PC-3 (cell line): ENCODE measurements around the gene NDUFA13. TPM values are rescaled to one million over a fixed set of nuclear protein-coding genes. Genes with fewer than 3 reads are reported as not detected.

ENCODE experiments used
- ATAC-seq: fragments of 200-7000 bp; cut with Tn5 transposase; 2 replicates; pipeline ENCODE4 v1.9.1; 2020; ENCODE audit warnings: mild to moderate bottlenecking, moderate library complexity
- BruUV-seq: library from RNA; stranded (reverse); fragments of 400-500 nt; replicated peaks from 2 replicates; lab custom pipeline; 2021; lab: Mats Ljungman, UMichigan
- CTCF ChIA-PET: fragments of 300-600 bp; sonication (Branson Sonifier 250); formaldehyde crosslinking; loops from one replicate; lab custom pipeline; 2022; ENCODE audit warnings: antibody characterized with exemption; lab: Charles Lee
- POLR2A ChIA-PET: fragments of 300-600 bp; sonication (Branson Sonifier 250); formaldehyde crosslinking; loops from one replicate; lab custom pipeline; 2022; ENCODE audit warnings: antibody characterized with exemption; ENCODE audit not compliant: unreplicated experiment; lab: Charles Lee
- DNase-seq: peaks from one replicate; pipeline ENCODE4 v3.0.0-alpha.2; 2015
- H2AFZ ChIP-seq: fragments of 300-600 bp; sonication (generic); 2 replicates; pipeline ENCODE4 v1.6.0; 2016; ENCODE audit warnings: antibody characterized with exemption, low read length
- H3F3A ChIP-seq: fragments of 300-600 bp; sonication (generic); one replicate; pipeline ENCODE4 v1.6.0; 2017; ENCODE audit warnings: antibody characterized with exemption, low read length, control low read depth, mild to moderate bottlenecking; ENCODE audit not compliant: unreplicated experiment
- H3K27ac ChIP-seq: fragments of 300-600 bp; sonication (generic); 2 replicates; pipeline ENCODE4 v1.5.1; 2016; ENCODE audit warnings: mild to moderate bottlenecking, low read length
- H3K27me3 ChIP-seq: fragments of 300-600 bp; sonication (generic); 2 replicates; pipeline ENCODE4 v1.6.1; 2016; ENCODE audit warnings: low read length, mixed read lengths
- H3K36me3 ChIP-seq: fragments of 300-600 bp; sonication (generic); 2 replicates; pipeline ENCODE4 v1.6.1; 2016; ENCODE audit warnings: low read depth, mixed run types, low read length, mixed read lengths
- H3K4me1 ChIP-seq: fragments of 300-600 bp; sonication (generic); 2 replicates; pipeline ENCODE4 v1.5.1; 2016; ENCODE audit warnings: low read length; ENCODE audit not compliant: insufficient read depth
- H3K4me2 ChIP-seq: fragments of 300-600 bp; sonication (generic); 2 replicates; pipeline ENCODE4 v1.6.0; 2016; ENCODE audit warnings: low read length
- H3K4me3 ChIP-seq: fragments of 300-600 bp; sonication (generic); 2 replicates; pipeline ENCODE4 v1.5.1; 2016; ENCODE audit warnings: mild to moderate bottlenecking, low read length, mixed read lengths
- H3K79me2 ChIP-seq: fragments of 300-600 bp; sonication (generic); 2 replicates; pipeline ENCODE4 v1.6.1; 2017; ENCODE audit warnings: low read length, mixed read lengths
- H3K9ac ChIP-seq: fragments of 300-600 bp; sonication (generic); 2 replicates; pipeline ENCODE4 v1.6.0; 2016; ENCODE audit warnings: mild to moderate bottlenecking, low read length
- H3K9me2 ChIP-seq: fragments of 300-600 bp; sonication (generic); replicated peaks from 2 replicates; pipeline ENCODE4 v1.6.1; 2016; ENCODE audit warnings: mixed run types, low read length, mixed read lengths
- H3K9me3 ChIP-seq: fragments of 300-600 bp; sonication (generic); 2 replicates; pipeline ENCODE4 v1.6.1; 2016; ENCODE audit warnings: low read length, mixed read lengths
- H4K20me1 ChIP-seq: fragments of 300-600 bp; sonication (generic); 2 replicates; pipeline ENCODE4 v1.6.1; 2016; ENCODE audit warnings: low read length, mixed read lengths
- EZH2 ChIP-seq: fragments of 300-600 bp; sonication (generic); IDR thresholded peaks from one replicate; pipeline ENCODE4 v1.6.1; 2017; ENCODE audit warnings: antibody characterized with exemption, mild to moderate bottlenecking, low read length; ENCODE audit not compliant: unreplicated experiment
- EZH2phosphoT487 ChIP-seq: fragments of 300-600 bp; sonication (generic); IDR thresholded peaks from 2 replicates; pipeline ENCODE4 v1.6.1; 2018; ENCODE audit warnings: mild to moderate bottlenecking, antibody characterized with exemption, low read length, borderline replicate concordance
- intact Hi-C: fragments of 100-400 bp; cut with micrococcal nuclease; formaldehyde crosslinking; loops from 2 replicates; pipeline ENCODE4 v1.9.0; 2023
- total RNA-seq: library from RNA; depleted of rRNA; stranded (reverse); fragments of >200 nt; gene quantifications from 2 replicates; pipeline ENCODE4 v1.2.3, GENCODE V29; 2014
- TF ChIP-seq, protein P1 (sequence below): fragments of 300-600 bp; sonication (generic); conservative IDR thresholded peaks from 2 replicates; pipeline ENCODE4 v1.5.1; 2017; ENCODE audit warnings: antibody characterized with exemption, low read depth, mild to moderate bottlenecking, low read length

Gene NDUFA13
- total RNA-seq, 1 experiment from 2014 or later, result 481 TPM

DNA sequence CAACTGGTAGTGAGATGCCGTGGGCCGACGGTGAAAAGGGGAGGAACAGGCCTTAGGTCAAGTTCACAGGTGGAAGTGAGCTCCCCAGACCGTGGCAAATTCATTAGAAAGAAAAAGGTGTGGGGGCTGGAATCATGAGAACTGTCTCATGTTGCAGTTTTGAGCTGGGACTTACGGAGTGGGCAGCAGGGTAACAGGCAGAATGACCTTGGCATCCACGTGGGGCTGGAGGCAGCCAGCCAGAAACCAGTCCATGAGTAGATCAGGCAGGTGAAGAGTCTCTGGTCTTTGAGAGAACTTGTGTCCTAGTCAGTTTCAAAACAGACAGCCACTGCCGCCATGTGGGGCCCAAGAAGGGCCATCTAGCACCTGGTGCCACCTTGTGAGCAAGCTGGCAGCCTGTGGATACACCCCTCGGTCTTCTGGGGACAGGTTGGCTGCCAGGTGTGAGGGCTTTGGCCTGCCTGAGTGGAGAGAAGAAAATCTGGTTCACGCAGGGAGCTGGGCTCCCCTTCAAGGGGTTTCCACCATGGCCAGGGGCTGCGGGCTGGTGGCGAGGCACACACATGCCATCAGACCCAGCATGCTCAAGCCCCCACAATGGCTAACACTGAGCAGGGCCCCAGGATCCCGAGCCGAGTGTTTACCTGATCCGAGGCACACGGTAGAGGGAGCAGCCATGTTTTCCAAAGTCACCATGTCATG, 24.6 kb upstream of the NDUFA13 start:
- Histone ChIP-seq H3K9me3 (no peaks in the 10 kb centered on the region), H3F3A (no peaks in the 10 kb centered on the region), H3K4me1 (peaks cover 22% of the 10 kb centered on the region), H3K9me2 (no peaks in the 10 kb centered on the region), H3K4me2 (no peak overlapping the region), H3K9ac (no peak overlapping the region), H3K79me2 (peaks cover 26% of the 10 kb centered on the region), H3K4me3 (no peak overlapping the region), H4K20me1 (no peaks in the 10 kb centered on the region), H3K27me3 (no peaks in the 10 kb centered on the region), H2AFZ (no peak overlapping the region), H3K36me3 (peaks cover 29% of the 10 kb centered on the region), H3K27ac (no peak overlapping the region)
- ChIA-PET CTCF (interaction anchor here (0.6 kb wide), 1 partner anchor 268 kb away, joined by 3 read pairs; no protein-coding TSS in a partner anchor), POLR2A (no interaction called here)
- TF ChIP-seq EZH2phosphoT487, result no peak
- TF ChIP-seq, protein P1, sequence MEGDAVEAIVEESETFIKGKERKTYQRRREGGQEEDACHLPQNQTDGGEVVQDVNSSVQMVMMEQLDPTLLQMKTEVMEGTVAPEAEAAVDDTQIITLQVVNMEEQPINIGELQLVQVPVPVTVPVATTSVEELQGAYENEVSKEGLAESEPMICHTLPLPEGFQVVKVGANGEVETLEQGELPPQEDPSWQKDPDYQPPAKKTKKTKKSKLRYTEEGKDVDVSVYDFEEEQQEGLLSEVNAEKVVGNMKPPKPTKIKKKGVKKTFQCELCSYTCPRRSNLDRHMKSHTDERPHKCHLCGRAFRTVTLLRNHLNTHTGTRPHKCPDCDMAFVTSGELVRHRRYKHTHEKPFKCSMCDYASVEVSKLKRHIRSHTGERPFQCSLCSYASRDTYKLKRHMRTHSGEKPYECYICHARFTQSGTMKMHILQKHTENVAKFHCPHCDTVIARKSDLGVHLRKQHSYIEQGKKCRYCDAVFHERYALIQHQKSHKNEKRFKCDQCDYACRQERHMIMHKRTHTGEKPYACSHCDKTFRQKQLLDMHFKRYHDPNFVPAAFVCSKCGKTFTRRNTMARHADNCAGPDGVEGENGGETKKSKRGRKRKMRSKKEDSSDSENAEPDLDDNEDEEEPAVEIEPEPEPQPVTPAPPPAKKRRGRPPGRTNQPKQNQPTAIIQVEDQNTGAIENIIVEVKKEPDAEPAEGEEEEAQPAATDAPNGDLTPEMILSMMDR, result no peak
- no peak for TF ChIP-seq EZH2
- ATAC-seq (no peak), DNase-seq (no peak)
- intact Hi-C loops, result no loop called here
- BruUV-seq, result no TSS peak

DNA sequence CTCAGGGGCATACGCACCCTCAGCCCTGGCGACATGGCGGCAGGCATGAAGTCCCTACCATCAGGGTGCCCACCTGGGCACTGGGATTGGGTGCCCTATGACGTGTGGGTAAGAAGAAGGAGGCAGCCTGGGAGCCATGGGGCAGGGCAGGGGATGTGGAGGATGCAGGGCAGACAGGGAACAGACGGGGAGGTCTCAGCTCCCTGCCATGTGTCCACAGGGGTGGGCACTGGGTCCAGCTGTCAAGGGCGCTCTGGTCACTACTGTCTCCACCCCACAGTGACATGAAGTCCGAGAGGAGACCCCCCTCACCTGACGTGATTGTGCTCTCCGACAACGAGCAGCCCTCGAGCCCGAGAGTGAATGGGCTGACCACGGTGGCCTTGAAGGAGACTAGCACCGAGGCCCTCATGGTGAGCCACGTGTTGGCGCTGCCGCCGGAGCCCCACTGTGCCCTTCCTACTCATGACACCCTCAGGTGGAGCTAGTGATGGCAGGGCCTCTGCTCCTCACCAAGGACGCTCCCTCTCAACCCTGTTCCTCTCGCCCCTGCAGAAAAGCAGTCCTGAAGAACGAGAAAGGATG, 23.9 kb upstream of the NDUFA13 start:
- no TSS peak for BruUV-seq

More for the DNA sequence above, 23.9 kb upstream of the NDUFA13 start:
- no peak overlapping the region for H3K27ac ChIP-seq
- H3K27me3 ChIP-seq, result no peaks in the 10 kb centered on the region
- peaks cover 29% of the 10 kb centered on the region for H3K36me3 ChIP-seq
- CTCF ChIA-PET, result no interaction called here
- H3K79me2 ChIP-seq, result peaks cover 26% of the 10 kb centered on the region
- H3K9me3 ChIP-seq, result no peaks in the 10 kb centered on the region
- no peaks in the 10 kb centered on the region for H3K9me2 ChIP-seq
- H3K4me2 ChIP-seq, result no peak overlapping the region
- no peak overlapping the region for H3K4me3 ChIP-seq
- intact Hi-C loops, result no loop called here
- H3K9ac ChIP-seq, result no peak overlapping the region
- peaks cover 22% of the 10 kb centered on the region for H3K4me1 ChIP-seq
- POLR2A ChIA-PET, result no interaction called here
- no peak for DNase-seq
- no peaks in the 10 kb centered on the region for H3F3A ChIP-seq
- ATAC-seq, result no peak
- no peaks in the 10 kb centered on the region for H4K20me1 ChIP-seq
- no peak overlapping the region for H2AFZ ChIP-seq
- TF ChIP-seq EZH2phosphoT487 (no peak), EZH2 (no peak)
- TF ChIP-seq, protein P1, result no peak
